HCEC 1CT (cell line): ENCODE data around the gene BECN2.
"Not testable (repeated sequence)": the region's sequence is repeated elsewhere in the genome, so short reads cannot be mapped to it uniquely, and the experiment has no call there.

ENCODE experiments used
- DNase-seq: peaks from one replicate; pipeline ENCODE4 v3.0.0-alpha.2; 2017

Gene BECN2

DNA sequence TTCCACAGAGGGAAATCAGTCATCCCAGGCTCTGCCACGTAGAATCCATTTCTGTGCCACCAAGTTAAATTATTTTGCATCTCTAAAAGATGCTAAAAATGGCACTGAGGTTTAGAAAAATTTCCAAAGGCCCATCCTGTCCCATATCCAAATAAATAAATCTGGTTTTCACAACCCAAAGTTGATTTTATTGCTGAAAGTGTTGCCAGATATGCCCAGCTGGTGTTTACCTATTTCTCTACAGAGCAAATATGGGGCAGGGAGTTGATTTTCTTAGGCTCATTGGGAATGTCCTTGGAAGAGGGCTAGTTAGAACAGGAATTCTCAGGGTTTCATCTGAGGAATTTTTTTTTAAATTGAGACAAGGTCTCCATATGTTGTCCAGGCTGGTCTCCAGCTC, 22.4 kb downstream of the BECN2 start:
- no peak for DNase-seq

DNA sequence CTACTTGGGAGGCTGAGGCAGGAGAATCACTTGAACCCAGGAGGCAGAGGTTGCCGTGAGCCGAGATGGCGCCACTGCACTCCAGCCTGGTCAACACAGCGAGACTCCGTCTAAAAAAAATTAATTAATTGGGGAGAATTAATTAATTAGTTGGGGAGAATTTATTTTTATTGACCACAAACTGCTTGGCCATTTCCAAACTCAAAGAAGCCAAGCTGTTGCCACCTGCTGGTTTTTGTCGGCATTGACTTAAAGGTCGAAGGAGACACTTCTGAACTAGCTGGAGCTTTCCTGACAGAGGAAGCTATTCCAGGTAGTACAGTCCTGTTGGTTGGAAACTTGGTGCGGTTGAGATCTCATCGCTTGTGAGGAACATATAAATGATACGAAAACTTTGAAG, 28.2 kb downstream of the BECN2 start:
- peak; percentile 37 for DNase-seq

DNA sequence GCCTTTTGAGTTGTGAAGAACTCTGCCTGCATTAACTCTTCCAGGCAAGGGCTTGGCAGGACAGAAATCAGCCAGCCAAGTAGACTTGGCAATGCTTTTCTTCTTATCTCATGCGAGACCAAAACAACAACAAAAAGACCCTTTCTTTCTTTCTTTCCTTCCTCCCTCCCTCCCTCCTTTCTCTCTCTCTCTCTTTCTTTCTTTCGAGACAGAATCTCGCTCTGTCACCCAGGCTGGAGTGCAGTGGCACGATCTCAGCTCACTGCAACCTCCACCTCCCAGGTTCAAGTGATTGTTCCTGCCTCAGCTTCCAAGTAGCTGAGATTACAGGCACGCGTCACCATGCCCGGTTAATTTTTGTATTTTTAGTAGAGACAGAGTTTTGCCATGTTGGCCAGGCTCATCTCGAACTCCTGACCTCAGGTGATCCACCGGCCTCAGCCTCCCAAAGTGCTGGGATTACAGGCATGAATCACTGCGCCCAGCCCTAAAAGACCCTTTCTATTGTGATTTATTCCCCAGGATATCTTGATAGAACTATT, 30.9 kb downstream of the BECN2 start:
- not testable (repeated sequence) for DNase-seq

DNA sequence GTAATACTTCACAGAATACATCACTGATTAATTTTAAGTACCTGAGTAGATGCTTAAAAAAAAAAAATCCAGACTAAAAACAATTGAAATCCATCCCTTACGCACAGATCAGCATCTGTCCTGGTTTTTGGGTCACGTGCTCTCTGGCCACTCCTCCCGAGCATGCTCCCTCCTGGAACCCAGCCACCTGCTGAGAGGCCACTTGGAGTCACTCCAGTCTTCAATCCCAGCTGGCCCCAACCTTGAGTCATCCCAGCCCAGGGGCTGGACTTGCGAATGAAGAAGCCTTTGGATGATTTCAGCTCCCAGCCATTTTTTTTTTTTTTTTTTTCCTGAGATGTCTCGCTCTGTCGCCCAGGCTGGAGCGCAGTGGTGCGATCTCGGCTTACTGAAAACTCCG, 32.5 kb downstream of the BECN2 start:
- peak; percentile 96 for DNase-seq

DNA sequence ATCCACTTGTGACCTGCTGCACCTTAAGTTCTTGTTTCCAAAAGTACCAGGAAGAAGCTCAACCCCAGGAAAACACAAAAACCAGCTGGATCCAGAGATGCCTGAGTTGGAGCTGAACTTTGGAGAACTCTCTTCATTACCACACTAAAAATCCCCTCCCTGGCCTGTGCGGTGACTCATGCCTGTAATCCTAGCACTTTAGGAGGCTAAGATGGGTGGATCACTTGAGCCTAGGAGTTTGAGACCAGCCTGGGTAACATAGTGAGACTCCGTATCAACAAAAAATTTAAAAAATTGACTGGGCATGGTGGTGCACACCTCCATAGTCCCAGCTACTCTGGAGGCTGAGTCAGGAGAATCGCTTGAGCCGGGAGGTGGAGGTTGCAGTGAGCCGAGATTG, 35.2 kb downstream of the BECN2 start:
- DNase-seq = peak; percentile 54

DNA sequence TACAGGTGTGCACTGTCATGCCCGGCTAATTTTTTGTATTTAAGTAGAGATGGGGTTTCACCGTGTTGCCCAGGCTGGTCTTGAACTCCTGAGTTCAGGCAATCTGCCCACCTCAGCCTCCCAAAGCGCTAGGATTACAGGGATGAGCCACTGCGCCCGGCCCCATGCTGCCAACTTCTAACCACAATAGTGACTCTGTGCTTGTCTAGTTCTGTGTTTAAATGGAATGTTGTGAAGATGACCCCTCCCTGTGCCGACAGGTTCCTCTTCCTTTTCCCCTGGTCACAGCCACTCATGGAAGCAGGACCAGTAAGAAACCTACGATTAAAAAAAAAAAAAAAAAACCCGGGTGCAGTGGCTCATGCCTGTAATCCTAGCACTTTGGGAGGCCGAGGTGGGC, 36.6 kb downstream of the BECN2 start:
- DNase-seq = no peak

DNA sequence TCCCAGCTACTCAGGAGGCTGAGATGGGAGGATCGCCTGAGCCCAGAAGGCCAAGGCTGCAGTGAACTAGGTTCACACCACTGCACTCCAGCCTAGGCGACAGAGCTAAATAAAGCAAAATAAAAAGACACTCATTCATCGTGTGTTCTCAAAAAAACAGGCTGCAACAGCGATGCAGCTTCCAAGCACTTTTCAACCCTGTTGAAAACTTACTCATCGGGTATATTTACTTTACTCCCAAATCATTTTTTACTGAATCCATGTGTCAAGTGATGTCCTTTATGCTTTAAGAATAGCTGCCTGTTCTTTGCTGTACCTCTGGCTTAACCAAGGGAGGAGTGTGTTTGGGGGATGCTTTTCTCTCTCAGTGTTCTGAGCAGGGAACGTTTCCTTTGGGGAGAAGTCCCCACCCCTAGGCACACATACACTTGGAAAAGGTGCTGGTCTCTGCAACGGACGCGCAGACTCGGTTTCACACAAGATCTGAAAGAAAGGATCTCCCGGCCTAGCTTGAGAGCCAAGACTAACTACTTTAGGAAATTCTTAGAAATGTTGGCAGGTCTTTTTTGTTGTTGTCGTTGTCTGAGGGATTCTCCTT, 39.9 kb downstream of the BECN2 start:
- DNase-seq = peak; percentile 18

DNA sequence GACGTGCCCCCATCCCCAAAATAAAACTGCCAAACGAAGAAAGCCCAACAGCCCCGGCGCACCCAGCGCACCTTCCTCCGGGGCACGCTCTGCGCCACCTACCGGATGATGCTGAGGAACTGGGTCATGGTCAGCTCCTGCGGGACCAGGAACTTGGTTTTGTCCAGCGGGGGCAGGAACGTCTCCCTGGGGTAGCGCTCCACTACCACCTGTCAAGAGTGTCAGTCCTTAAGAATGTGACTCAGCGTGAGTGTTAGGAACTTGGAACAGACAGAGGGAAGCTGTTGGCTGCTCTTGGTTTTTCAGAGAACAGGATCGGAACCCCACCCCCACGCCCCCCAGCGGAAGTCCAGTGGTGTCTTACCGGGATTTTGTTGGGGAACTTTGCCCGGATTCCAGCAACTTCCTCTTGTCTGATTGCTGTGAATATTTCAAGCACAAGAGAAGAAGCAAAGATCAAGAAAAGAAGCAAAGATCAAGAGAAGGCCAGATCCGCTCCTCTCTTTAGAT, 40.9 kb downstream of the BECN2 start:
- peak; percentile 92 for DNase-seq

DNA sequence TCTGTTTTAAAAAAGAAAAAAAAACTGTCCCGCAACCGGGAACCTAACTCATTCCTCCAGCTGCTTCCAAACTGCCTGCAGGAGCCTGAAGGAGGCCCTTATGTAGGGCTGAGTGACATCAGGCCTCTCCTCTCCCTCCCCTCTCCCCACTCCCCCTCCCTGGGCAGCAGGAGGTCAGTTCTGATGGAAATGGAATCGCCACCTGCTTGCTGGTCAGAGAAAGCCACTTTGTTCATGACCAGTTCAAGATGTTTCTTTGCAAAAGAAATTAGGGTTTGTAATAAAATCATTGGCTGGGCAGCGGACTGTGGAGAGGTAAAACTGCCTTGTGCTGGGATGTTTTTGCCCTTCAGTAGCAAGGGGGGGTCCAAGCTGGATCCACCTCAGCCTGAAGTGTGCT, 41.5 kb downstream of the BECN2 start, which contains the start of gene MAP1LC3C:
Gene MAP1LC3C, minus strand, starts transcription at position 73 of the 400 bp plus-strand sequence. CDS start 90 bp downstream, outside the sequence.
- no peak for DNase-seq

DNA sequence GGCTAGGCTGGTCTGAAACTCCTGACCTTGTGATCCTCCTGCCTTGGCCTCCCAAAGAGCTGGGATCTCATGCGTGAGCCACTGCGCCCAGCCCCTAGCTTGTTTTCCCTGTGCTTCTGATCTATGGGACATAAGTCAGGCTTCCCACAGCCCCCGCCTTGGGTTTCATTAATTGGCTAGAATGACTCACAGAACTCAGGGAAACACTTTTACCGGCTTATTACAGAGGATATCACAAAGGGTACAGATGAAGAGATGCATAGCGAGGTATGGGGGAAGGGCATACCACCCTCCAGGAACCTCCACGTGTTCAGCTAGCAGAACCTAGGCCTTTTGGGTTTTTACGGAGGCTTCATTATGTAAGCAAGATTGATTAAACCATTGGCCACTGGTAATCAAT, 42.9 kb downstream of the BECN2 start:
- DNase-seq = no peak

DNA sequence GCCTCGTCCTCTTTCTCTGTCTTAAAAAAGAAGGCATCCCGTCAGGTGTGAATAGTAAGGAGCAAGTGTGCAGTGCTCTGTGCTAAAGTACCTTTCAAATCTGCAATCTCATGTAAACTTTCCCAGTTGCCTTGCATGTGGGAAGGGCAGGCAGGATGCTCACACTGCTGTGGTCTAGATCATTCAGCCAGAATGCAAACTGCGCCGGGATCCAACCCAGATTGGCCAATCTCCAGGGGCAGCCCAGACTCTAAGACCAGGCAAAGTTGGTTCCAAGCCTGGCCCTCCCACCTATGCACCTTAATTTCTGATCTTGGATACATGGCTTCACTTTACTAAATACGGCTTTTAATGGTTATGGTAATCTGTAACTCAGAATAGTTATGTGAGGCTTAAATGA, 44.5 kb downstream of the BECN2 start:
- DNase-seq = no peak

DNA sequence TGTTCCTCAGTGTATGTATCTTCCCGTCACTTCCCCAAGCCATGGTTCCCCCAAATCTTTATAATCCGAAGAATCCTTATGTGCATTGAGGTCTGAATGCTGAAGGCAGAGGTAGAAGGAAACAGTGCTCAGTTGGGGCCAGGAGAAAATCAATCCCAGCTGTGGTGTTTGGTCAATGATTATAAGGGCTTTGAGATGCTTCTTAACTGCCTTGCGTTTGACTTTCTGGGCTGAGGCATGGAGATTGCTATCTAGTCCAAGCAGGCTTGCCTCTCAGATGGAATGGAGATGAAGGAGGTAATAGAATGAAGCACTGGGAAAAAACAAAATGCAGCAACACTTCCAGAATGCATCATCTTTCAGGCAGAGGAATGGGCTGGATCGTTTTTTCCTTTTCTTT, 44.9 kb downstream of the BECN2 start:
- DNase-seq = no peak

DNA sequence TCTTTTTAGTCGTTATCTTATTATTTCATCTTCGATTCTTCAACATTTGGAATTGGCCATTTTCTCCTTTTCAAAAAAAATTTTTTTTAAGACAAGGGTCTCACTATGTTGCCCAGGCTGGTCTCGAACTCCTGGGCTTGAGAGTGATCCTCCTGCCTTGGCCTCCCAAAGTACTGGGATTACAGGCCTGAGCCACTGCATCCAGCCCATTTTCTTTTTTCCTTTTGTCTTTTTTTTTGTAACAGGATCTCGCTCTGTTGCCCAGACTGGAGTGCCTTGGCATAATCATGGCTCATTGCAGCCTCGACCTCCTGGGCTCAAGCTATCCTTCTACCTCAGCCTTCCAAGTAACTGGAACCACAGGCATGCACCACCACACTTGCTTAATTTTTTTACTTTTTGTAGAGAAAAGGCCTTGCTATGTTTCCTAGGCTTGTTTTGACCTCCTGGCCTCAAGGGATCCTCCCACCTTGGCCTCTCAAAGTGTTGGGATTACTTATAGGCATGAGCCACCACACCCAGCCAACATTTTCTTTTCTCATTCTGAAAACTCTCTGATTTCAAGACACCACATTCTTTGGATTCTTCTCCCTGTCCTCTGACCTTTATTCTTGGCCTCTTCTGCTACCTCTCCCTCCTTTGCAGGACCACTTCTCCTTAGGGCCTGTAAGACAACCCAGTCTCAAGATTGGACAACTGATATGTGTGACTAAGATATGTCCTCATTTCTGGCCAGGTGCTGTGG, 47.4 kb downstream of the BECN2 start:
- no peak for DNase-seq

DNA sequence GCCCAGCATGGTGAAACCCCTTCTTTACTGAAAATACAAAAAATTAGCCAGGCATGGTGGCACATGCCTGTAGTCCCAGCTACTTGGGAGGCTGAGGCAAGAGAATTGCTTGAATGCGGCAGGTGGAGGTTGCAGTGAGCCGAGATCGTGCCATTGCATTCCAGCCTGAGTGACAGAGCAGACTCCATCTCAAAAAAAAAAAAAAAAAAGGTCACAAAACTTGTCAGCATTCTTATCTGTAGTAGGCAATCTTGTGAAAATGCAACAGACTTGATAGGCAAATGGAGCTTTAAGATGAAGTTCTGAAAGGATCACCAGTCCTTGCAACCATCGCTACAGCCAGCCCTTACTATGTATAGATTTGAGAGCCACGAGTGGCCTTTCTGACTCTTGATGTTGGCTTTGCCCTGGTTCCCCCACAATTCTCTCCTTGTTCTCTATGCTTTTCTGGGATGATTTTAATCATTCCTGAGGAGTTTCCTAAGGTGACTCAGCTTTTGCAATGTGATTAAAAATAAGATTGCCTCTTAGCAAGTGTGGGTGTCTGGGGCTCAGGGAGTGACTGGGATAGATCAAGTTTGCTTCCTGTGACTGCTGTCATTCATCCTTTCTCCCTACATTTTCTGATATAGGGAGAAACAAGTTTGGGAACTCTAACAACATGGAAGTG, 48.4 kb downstream of the BECN2 start:
- DNase-seq = peak; percentile 46

DNA sequence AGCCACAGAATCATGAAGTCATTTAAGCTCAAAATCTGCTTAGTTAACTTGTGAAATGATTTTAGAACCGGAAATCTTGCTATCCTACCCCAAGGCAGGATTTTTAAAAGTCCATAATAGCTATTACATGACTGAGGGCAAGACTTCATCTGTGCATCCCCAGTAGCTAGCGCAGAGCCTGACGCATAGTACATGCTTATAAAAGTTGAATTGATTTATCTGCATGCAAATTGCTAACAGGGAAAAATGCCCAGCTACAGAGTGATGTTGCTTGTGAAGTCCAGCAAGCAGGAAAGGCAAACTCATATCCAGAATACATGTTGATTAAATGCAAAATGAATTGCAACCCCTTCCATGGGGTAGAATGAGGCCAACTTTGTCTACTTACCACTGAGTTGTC, 49.4 kb downstream of the BECN2 start:
- DNase-seq = no peak
